IMR-90 (cell line): ENCODE measurements around the gene CYREN. TPM values are rescaled to one million over a fixed set of nuclear protein-coding genes. Genes with fewer than 3 reads are reported as not detected.

Experiments
- ATAC-seq: fragments of 200-7000 bp; cut with Tn5 transposase; 2 replicates; pipeline ENCODE4 v1.9.1; 2020; ENCODE audit warnings: low read depth, mild to moderate bottlenecking, moderate library complexity
- BruUV-seq: library from RNA; stranded (reverse); fragments of 400-500 nt; replicated peaks from 2 replicates; lab custom pipeline; 2021; lab: Mats Ljungman, UMichigan
- CTCF ChIA-PET: fragments of 300-600 bp; formaldehyde crosslinking; extraction: SDS; loops from one replicate; lab custom pipeline; 2021; ENCODE audit warnings: antibody characterized with exemption; lab: Yijun Ruan, JAX
- POLR2A ChIA-PET: fragments of 300-600 bp; sonication (Branson Sonifier 250); formaldehyde crosslinking; loops from one replicate; lab custom pipeline; 2022; ENCODE audit warnings: antibody characterized with exemption; ENCODE audit not compliant: unreplicated experiment; lab: Charles Lee
- DNase-seq: peaks from one replicate; pipeline ENCODE4 v3.0.0; 2013
- H2AFZ ChIP-seq: replicated peaks from 2 replicates; pipeline ENCODE3; 2013; ENCODE audit warnings: low read length, mild to moderate bottlenecking; ENCODE audit not compliant: poor library complexity
- H2AK5ac ChIP-seq: 2 replicates; pipeline ENCODE4 v1.6.1; 2013; ENCODE audit warnings: low read depth, low read length, inconsistent platforms
- H2AK9ac ChIP-seq: replicated peaks from 2 replicates; pipeline ENCODE3; 2013; ENCODE audit warnings: mild to moderate bottlenecking, low read depth, low read length, moderate library complexity; ENCODE audit not compliant: poor library complexity
- H2BK120ac ChIP-seq: 2 replicates; pipeline ENCODE4 v1.6.1; 2013; ENCODE audit warnings: low read depth, low read length, inconsistent platforms
- H2BK15ac ChIP-seq: 3 replicates; pipeline ENCODE4 v1.6.1; 2013; ENCODE audit warnings: low read depth, low read length, inconsistent platforms
- H2BK20ac ChIP-seq: 2 replicates; pipeline ENCODE4 v1.6.1; 2013; ENCODE audit warnings: low read depth, mild to moderate bottlenecking, inconsistent platforms, low read length, moderate library complexity
- H2BK5ac ChIP-seq: 2 replicates; pipeline ENCODE4 v1.6.1; 2013; ENCODE audit warnings: mild to moderate bottlenecking, low read depth, low read length, inconsistent platforms; ENCODE audit not compliant: poor library complexity, severe bottlenecking
- H3K14ac ChIP-seq: replicated peaks from 2 replicates; pipeline ENCODE4 v1.6.1; 2013; ENCODE audit warnings: low read depth, low read length, inconsistent platforms
- H3K18ac ChIP-seq: 2 replicates; pipeline ENCODE4 v1.6.1; 2013; ENCODE audit warnings: low read depth, low read length, control low read depth
- H3K23ac ChIP-seq: 2 replicates; pipeline ENCODE4 v1.6.1; 2013; ENCODE audit warnings: low read depth, low read length, inconsistent platforms
- H3K27ac ChIP-seq: 2 replicates; pipeline ENCODE4 v1.5.1; 2013; ENCODE audit warnings: mild to moderate bottlenecking, control low read depth, low read length; ENCODE audit not compliant: insufficient read depth
- H3K27me3 ChIP-seq: 2 replicates; pipeline ENCODE4 v1.6.1; 2013; ENCODE audit warnings: low read length; ENCODE audit not compliant: control insufficient read depth, insufficient read depth
- H3K36me3 ChIP-seq: 2 replicates; pipeline ENCODE4 v1.6.1; 2013; ENCODE audit warnings: low read length, mixed read lengths; ENCODE audit not compliant: control insufficient read depth, insufficient read depth
- H3K4ac ChIP-seq: 2 replicates; pipeline ENCODE4 v1.6.1; 2013; ENCODE audit warnings: low read depth, low read length, inconsistent platforms
- H3K4me1 ChIP-seq: 2 replicates; pipeline ENCODE4 v1.6.1; 2013; ENCODE audit warnings: low read length, mixed read lengths; ENCODE audit not compliant: control insufficient read depth, insufficient read depth
- H3K4me2 ChIP-seq: 2 replicates; pipeline ENCODE4 v1.6.1; 2013; ENCODE audit warnings: low read depth, mild to moderate bottlenecking, control low read depth, low read length, moderate library complexity
- H3K4me3 ChIP-seq: 2 replicates; pipeline ENCODE4 v1.5.1; 2013; ENCODE audit warnings: low read depth, mild to moderate bottlenecking, control low read depth, low read length, moderate library complexity; ENCODE audit not compliant: insufficient read depth
- H3K56ac ChIP-seq: 2 replicates; pipeline ENCODE4 v1.6.1; 2013; ENCODE audit warnings: low read length, inconsistent platforms; ENCODE audit not compliant: insufficient read depth; ENCODE audit errors: extremely low read depth
- H3K79me1 ChIP-seq, 2 experiments: 2 replicates each; pipeline ENCODE4 v1.6.1; 2013; ENCODE audit warnings: low read length in 2 of 2, inconsistent platforms in 1 of 2, low read depth in 1 of 2
- H3K9ac ChIP-seq: 2 replicates; pipeline ENCODE4 v1.6.1; 2013; ENCODE audit warnings: low read depth, low read length, control low read depth
- H3K9me1 ChIP-seq: 2 replicates; pipeline ENCODE4 v1.6.1; 2013; ENCODE audit warnings: low read length, inconsistent platforms; ENCODE audit not compliant: insufficient read depth
- H3K9me3 ChIP-seq: 2 replicates; pipeline ENCODE4 v1.6.1; 2013; ENCODE audit warnings: low read length; ENCODE audit not compliant: control insufficient read depth, insufficient read depth
- H4K20me1 ChIP-seq: 2 replicates; pipeline ENCODE4 v1.6.1; 2013; ENCODE audit warnings: low read length, inconsistent platforms; ENCODE audit not compliant: insufficient read depth
- H4K5ac ChIP-seq: 2 replicates; pipeline ENCODE4 v1.6.1; 2013; ENCODE audit warnings: mild to moderate bottlenecking, low read depth, low read length, control low read depth
- H4K8ac ChIP-seq, 2 experiments: 2 replicates each; pipeline ENCODE4 v1.6.1; 2013; ENCODE audit warnings: low read depth in 2 of 2, low read length in 2 of 2, control low read depth in 1 of 2, inconsistent platforms in 1 of 2
- H4K91ac ChIP-seq: 2 replicates; pipeline ENCODE4 v1.6.1; 2013; ENCODE audit warnings: low read depth, low read length, inconsistent platforms; ENCODE audit not compliant: insufficient read depth
- BHLHE40 ChIP-seq: fragments of 150-350 bp; IDR thresholded peaks from 2 replicates; pipeline ENCODE4 v1.6.1; 2016; ENCODE audit warnings: mild to moderate bottlenecking, low read depth, low read length
- ELK1 ChIP-seq: fragments of 150-350 bp; IDR thresholded peaks from 2 replicates; pipeline ENCODE4 v1.6.1; 2016; ENCODE audit warnings: low read depth, mild to moderate bottlenecking, low read length, moderate library complexity, borderline replicate concordance
- MXI1 ChIP-seq: IDR thresholded peaks from 2 replicates; pipeline ENCODE4 v1.6.1; 2012; ENCODE audit warnings: low read depth, mild to moderate bottlenecking, low read length, moderate library complexity, borderline replicate concordance
- NFE2L2 ChIP-seq: fragments of 150-350 bp; IDR thresholded peaks from 2 replicates; pipeline ENCODE4 v1.6.1; 2016; ENCODE audit warnings: low read depth, mild to moderate bottlenecking, low read length
- POLR2A ChIP-seq: IDR thresholded peaks from 2 replicates; pipeline ENCODE4 v1.6.1; 2012; ENCODE audit warnings: mild to moderate bottlenecking, low read depth, low read length
- dilution Hi-C: fragments of 300-500 bp; cut with HindIII; formaldehyde crosslinking; loops from one replicate; pipeline ENCODE4 v1.14.3; 2018; ENCODE audit warnings: low sequenced_read_pairs; ENCODE audit not compliant: unreplicated experiment
- in situ Hi-C: fragments of 300-500 bp; cut with MboI; formaldehyde crosslinking; loops from 3 replicates; pipeline ENCODE4 v1.14.3; 2019; ENCODE audit warnings: low sequenced_read_pairs, inconsistent platforms, mixed read lengths
- intact Hi-C: fragments of 100-400 bp; cut with micrococcal nuclease; formaldehyde crosslinking; loops from 2 replicates; pipeline ENCODE4 v1.10.0; 2022
- polyA plus RNA-seq, 3 experiments: library from polyadenylated mRNA; depleted of rRNA; stranded (reverse); fragments of >200 nt; gene quantifications; 2 replicates each; pipeline ENCODE4 v1.2.3, GENCODE V29; 2012; ENCODE audit warnings: low replicate concordance in 1 of 3
- total RNA-seq: library from RNA; depleted of rRNA; stranded (reverse); fragments of >200 nt; gene quantifications from 2 replicates; pipeline ENCODE4 v1.2.3, GENCODE V29; 2012

CYREN gene
- total and polyA plus RNA-seq, 2 of the 4 experiments (the other 2 are of a cell fraction) = 26.5 to 29.2 TPM

DNA sequence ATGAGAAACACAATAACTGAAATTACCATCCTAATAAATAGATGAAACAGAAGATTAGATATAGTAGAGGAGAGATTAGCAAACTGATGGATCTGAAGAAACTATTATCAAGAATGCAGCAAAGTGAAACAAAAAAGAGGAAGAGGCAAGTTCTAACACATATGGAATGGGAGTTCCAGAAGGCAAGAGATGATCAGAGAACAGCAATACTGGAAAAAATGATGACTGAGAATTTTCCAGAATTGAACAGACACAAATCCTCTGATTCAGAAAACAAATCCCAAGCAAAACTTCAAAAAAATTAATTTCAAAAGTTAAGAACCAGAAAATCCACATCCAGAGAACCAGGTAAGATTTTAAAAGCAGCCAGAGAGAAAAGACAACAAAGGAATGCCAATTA, 20.2 kb upstream of the CYREN start:
- H3K4me3 ChIP-seq = no peak overlapping the region
- ChIA-PET CTCF (no interaction called here), POLR2A (no interaction called here)
- H3K4me1 ChIP-seq = peaks cover 13% of the 10 kb centered on the region
- no peak overlapping the region for H2AFZ ChIP-seq
- DNase-seq (no peak), ATAC-seq (no peak)
- H3K79me1 ChIP-seq = 0 out of 4 replicates have a peak, but pooled peaks cover 0 to 11% of the 10 kb centered on the region in 2 experiments
- no peaks in the 10 kb centered on the region for H3K27me3 ChIP-seq
- no peak overlapping the region for H3K18ac ChIP-seq
- H3K9me1 ChIP-seq = peaks cover 11% of the 10 kb centered on the region
- no peak overlapping the region for H3K4me2 ChIP-seq
- no peak overlapping the region for H2BK5ac ChIP-seq
- no peak overlapping the region for H2BK20ac ChIP-seq
- no peak overlapping the region for H2BK15ac ChIP-seq
- intact Hi-C loops = no loop called here
- no peak overlapping the region for H4K5ac ChIP-seq
- H3K9me3 ChIP-seq = no peaks in the 10 kb centered on the region
- H3K56ac ChIP-seq = no peak overlapping the region
- H2AK5ac ChIP-seq = no peak overlapping the region
- dilution Hi-C loops = no loop called here
- BruUV-seq = no TSS peak
- TF ChIP-seq BHLHE40 (no peak), ELK1 (no peak), NFE2L2 (no peak), POLR2A (no peak), MXI1 (no peak)
- H3K4ac ChIP-seq = no peak overlapping the region
- no peak overlapping the region for H4K8ac ChIP-seq
- peaks cover 43% of the 10 kb centered on the region for H3K36me3 ChIP-seq
- no peak overlapping the region for H3K9ac ChIP-seq
- no peak overlapping the region for H3K14ac ChIP-seq
- H3K23ac ChIP-seq = no peak overlapping the region
- H2BK120ac ChIP-seq = no peak overlapping the region
- no peak overlapping the region for H2AK9ac ChIP-seq
- no peak overlapping the region for H4K91ac ChIP-seq
- in situ Hi-C loops = no loop called here
- no peaks in the 10 kb centered on the region for H4K20me1 ChIP-seq
- no peak overlapping the region for H3K27ac ChIP-seq
